Gastrocnemius medialis (tissue), 4 donors: Measurements from ENCODE around the gene WDR7.

Experiments
- POLR2A ChIP-seq, 2 donors: fragments of 450-650 bp; IDR thresholded peaks; one replicate each; pipeline ENCODE4 v1.6.1; 2017; ENCODE audit warnings: antibody characterized with exemption in 2 of 2, mild to moderate bottlenecking in 2 of 2, moderate library complexity in 2 of 2
- TF ChIP-seq, protein P1 (sequence below), 5 experiments: fragments of 450-650 bp in 3 of 5; fragments of 200-600 bp in 2 of 5; sonication (generic) in 2 of 5; IDR thresholded peaks in 4 of 5; conservative IDR thresholded peaks in 1 of 5; 1 replicate in 4 of 5; 2 replicates in 1 of 5; pipeline ENCODE4 v1.5.1; 2016 to 2019; ENCODE audit warnings: antibody characterized with exemption in 5 of 5, mild to moderate bottlenecking in 3 of 5, moderate library complexity in 3 of 5

DNA sequence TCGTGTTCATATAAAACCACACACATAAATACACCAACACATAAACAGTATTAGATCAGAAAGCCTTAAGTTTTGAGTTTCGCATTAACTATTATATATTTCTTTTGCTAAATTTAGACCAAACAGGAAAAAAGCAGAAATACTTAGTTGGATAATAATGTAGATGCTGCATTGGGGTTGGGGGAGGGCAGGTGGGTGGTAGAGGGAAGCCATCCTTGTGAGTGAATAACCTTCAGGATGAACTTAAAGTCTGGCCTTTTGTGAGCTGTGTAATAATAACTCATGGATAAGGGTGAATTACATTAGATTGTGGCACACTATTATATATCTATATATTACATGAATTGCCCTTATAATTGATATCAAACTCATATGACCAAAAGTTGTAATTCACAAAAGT lies 174.7 kb downstream of the WDR7 start:
- TF ChIP-seq, protein P1, sequence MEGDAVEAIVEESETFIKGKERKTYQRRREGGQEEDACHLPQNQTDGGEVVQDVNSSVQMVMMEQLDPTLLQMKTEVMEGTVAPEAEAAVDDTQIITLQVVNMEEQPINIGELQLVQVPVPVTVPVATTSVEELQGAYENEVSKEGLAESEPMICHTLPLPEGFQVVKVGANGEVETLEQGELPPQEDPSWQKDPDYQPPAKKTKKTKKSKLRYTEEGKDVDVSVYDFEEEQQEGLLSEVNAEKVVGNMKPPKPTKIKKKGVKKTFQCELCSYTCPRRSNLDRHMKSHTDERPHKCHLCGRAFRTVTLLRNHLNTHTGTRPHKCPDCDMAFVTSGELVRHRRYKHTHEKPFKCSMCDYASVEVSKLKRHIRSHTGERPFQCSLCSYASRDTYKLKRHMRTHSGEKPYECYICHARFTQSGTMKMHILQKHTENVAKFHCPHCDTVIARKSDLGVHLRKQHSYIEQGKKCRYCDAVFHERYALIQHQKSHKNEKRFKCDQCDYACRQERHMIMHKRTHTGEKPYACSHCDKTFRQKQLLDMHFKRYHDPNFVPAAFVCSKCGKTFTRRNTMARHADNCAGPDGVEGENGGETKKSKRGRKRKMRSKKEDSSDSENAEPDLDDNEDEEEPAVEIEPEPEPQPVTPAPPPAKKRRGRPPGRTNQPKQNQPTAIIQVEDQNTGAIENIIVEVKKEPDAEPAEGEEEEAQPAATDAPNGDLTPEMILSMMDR (IDR thresholded peaks at IDR 0.05 in 4 of 5, conservative IDR thresholded peaks at IDR 0.05 in 1 of 5) = no peak
- TF ChIP-seq POLR2A (IDR thresholded peaks at IDR 0.05) = no peak
